ENCODE results near the gene NXT1. TPM values are rescaled to one million over a fixed set of nuclear protein-coding genes. Genes with fewer than 3 reads are reported as not detected.
A peak's percentile ranks its signal among the peaks of the same experiment; 100 is the strongest.

Gene NXT1
- total and polyA plus RNA-seq, 7 experiments from 2014 or later = 20.1 to 71.8 (median 50.3) TPM

DNA sequence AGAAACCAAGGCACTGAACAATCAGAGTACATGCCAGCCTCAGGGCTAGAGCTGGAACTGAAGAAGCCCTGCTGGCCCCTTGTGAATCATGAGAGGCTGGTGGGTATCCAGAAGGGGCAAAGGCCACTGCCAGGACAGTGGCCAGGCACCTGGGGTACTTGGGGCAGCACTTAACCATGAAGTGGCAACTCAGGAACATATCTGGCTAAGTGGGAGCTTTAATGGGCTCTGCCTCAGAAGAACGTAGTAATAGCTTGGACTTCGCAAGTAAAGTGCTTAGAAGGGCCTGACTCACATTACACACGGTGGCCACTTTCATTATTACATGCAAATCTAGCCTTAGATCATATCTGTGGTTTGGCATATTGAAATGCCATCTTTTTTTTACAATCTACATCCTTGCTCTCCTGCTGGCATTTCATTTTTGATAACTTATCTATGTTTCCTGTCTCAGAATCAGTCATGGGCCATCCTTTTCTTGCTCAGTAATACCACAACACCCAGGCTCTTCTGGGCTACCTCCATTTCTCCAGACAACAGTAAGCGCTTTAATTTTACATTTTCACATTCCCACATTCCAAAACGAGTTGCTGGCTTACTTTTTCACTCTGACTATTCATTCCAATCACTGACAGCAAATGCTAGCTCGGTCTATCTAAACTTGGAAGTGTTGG, 49.1 kb downstream of the NXT1 start:
- Mint-ChIP-seq H3K27ac (peak overlapping the region in 1 of 9 donors; percentile 82), H3K4me1 (peaks cover 4 to 71% (median 10%) of the 10 kb centered on the region in 7 donors), H3K36me3 (peaks cover 4 to 33% (median 19%) of the 10 kb centered on the region in 5 donors), H3K4me3 (peak overlapping the region in 1 of 10 donors; percentile 47), H3K27me3 (no peaks in the 10 kb centered on the region), H3K9me3 (no peaks in the 10 kb centered on the region)
- peaks cover 0 to 13% (median 0%) of the 10 kb centered on the region in 3 experiments for H3K36me3 ChIP-seq (ENCODE audit: control insufficient read depth in 2 of 3, insufficient read depth in 3 of 3, low read length in 3 of 3)
- no peak overlapping the region for H3K4me3 ChIP-seq (ENCODE audit: low read length)
- H3K27ac ChIP-seq (ENCODE audit: low read depth, low read length) = no peak overlapping the region
- H3K4me1 ChIP-seq (ENCODE audit: control insufficient read depth in 2 of 2, insufficient read depth in 2 of 2, low read length in 2 of 2) = no peaks in the 10 kb centered on the region
- ATAC-seq (peak; percentile 12), DNase-seq (no peak)
- no peaks in the 10 kb centered on the region for H3K9me3 ChIP-seq (ENCODE audit: control insufficient read depth in 2 of 3, low read length in 3 of 3)
- no peaks in the 10 kb centered on the region for H3K27me3 ChIP-seq (ENCODE audit: control insufficient read depth in 2 of 2, insufficient read depth in 2 of 2, low read length in 2 of 2)
- intact Hi-C loops (cut with micrococcal nuclease) = loop anchor here in 1 of 2 donors (1.0 kb wide), 1 partner anchor 9 kb away; no protein-coding TSS in a partner anchor
- ChIA-PET CTCF (no interaction called here), POLR2A (no interaction called here)

GRCh38 chr20:23401051-23401450, 50.5 kb downstream of the NXT1 start:
- DNase-seq (no peak), ATAC-seq (no peak)
- POLR2A ChIA-PET = no interaction called here
- intact Hi-C loops (cut with micrococcal nuclease) = no loop called here
- CTCF ChIA-PET = no interaction called here
- Mint-ChIP-seq H3K27ac (peak overlapping the region in 2 of 9 donors; percentile 3 to 40), H3K4me1 (peaks cover 6 to 72% (median 12%) of the 10 kb centered on the region in 7 donors), H3K4me3 (no peak overlapping the region), H3K9me3 (no peaks in the 10 kb centered on the region), H3K36me3 (peaks cover 0 to 32% (median 16%) of the 10 kb centered on the region in 5 donors), H3K27me3 (no peaks in the 10 kb centered on the region)
- Histone ChIP-seq H3K36me3 (ENCODE audit: control insufficient read depth in 2 of 3, insufficient read depth in 3 of 3, low read length in 3 of 3) (peaks cover 0 to 5% (median 0%) of the 10 kb centered on the region in 3 experiments), H3K27ac (ENCODE audit: low read depth, low read length) (no peak overlapping the region), H3K4me1 (ENCODE audit: control insufficient read depth in 2 of 2, insufficient read depth in 2 of 2, low read length in 2 of 2) (no peaks in the 10 kb centered on the region), H3K9me3 (ENCODE audit: control insufficient read depth in 2 of 3, low read length in 3 of 3) (no peaks in the 10 kb centered on the region), H3K27me3 (ENCODE audit: control insufficient read depth in 2 of 2, insufficient read depth in 2 of 2, low read length in 2 of 2) (no peaks in the 10 kb centered on the region), H3K4me3 (ENCODE audit: low read length) (no peak overlapping the region)

GRCh38 chr20:23403751-23404150, 53.2 kb downstream of the NXT1 start:
- ChIA-PET CTCF (no interaction called here), POLR2A (interaction anchor here (1.5 kb wide), 1 partner anchor 18 kb away, joined by 3 read pairs; the partner anchor contains the start of gene NAPB)
- Mint-ChIP-seq H3K4me3 (no peak overlapping the region), H3K27ac (no peak overlapping the region), H3K36me3 (peaks cover 0 to 29% (median 8%) of the 10 kb centered on the region in 5 donors), H3K27me3 (no peaks in the 10 kb centered on the region), H3K9me3 (no peaks in the 10 kb centered on the region), H3K4me1 (peaks cover 17 to 76% (median 24%) of the 10 kb centered on the region in 7 donors)
- H3K4me1 ChIP-seq (ENCODE audit: control insufficient read depth in 2 of 2, insufficient read depth in 2 of 2, low read length in 2 of 2) = peaks cover 0 to 9% of the 10 kb centered on the region in 2 donors
- no peak for ATAC-seq
- DNase-seq = no peak
- intact Hi-C loops (cut with micrococcal nuclease) = no loop called here
- no peaks in the 10 kb centered on the region for H3K9me3 ChIP-seq (ENCODE audit: control insufficient read depth in 2 of 3, low read length in 3 of 3)
- H3K27me3 ChIP-seq (ENCODE audit: control insufficient read depth in 2 of 2, insufficient read depth in 2 of 2, low read length in 2 of 2) = no peaks in the 10 kb centered on the region
- H3K36me3 ChIP-seq (ENCODE audit: control insufficient read depth in 2 of 3, insufficient read depth in 3 of 3, low read length in 3 of 3) = peaks cover 0 to 5% (median 0%) of the 10 kb centered on the region in 3 experiments
- H3K27ac ChIP-seq (ENCODE audit: low read depth, low read length) = no peak overlapping the region
- no peak overlapping the region for H3K4me3 ChIP-seq (ENCODE audit: low read length)

GRCh38 chr20:23404196-23404595, 53.6 kb downstream of the NXT1 start:
- ATAC-seq (no peak), DNase-seq (no peak)
- Mint-ChIP-seq H3K27ac (no peak overlapping the region), H3K9me3 (no peaks in the 10 kb centered on the region), H3K27me3 (no peaks in the 10 kb centered on the region), H3K36me3 (peaks cover 0 to 25% (median 8%) of the 10 kb centered on the region in 5 donors), H3K4me1 (peaks cover 17 to 75% (median 25%) of the 10 kb centered on the region in 7 donors), H3K4me3 (no peak overlapping the region)
- ChIA-PET CTCF (no interaction called here), POLR2A (interaction anchor here (1.5 kb wide), 1 partner anchor 17 kb away, joined by 3 read pairs; the partner anchor contains the start of gene NAPB)
- Histone ChIP-seq H3K27me3 (ENCODE audit: control insufficient read depth in 2 of 2, insufficient read depth in 2 of 2, low read length in 2 of 2) (no peaks in the 10 kb centered on the region), H3K36me3 (ENCODE audit: control insufficient read depth in 2 of 3, insufficient read depth in 3 of 3, low read length in 3 of 3) (peaks cover 0 to 5% (median 0%) of the 10 kb centered on the region in 3 experiments), H3K27ac (ENCODE audit: low read depth, low read length) (no peak overlapping the region), H3K9me3 (ENCODE audit: control insufficient read depth in 2 of 3, low read length in 3 of 3) (no peaks in the 10 kb centered on the region), H3K4me3 (ENCODE audit: low read length) (no peak overlapping the region), H3K4me1 (ENCODE audit: control insufficient read depth in 2 of 2, insufficient read depth in 2 of 2, low read length in 2 of 2) (peaks cover 0 to 9% of the 10 kb centered on the region in 2 donors)
- intact Hi-C loops (cut with micrococcal nuclease) = no loop called here

Other genes with a start within 250 kb of the NXT1 start
- gene GZF1, start 11.4 kb downstream of the NXT1 start, total RNA-seq = 10 to 100 TPM; 11.4 to 44.0 (median 19.6) TPM
- 1 to 10 TPM; 1.4 to 7.8 TPM for gene GZF1, start 11.4 kb downstream of the NXT1 start, polyA plus RNA-seq
- gene NAPB, start 70.7 kb downstream of the NXT1 start, total RNA-seq = 10 to 100 TPM; 11.4 to 20.4 (median 16.2) TPM
- 1 to 10 TPM; 5.5 to 7.9 TPM for gene NAPB, start 70.7 kb downstream of the NXT1 start, polyA plus RNA-seq
- gene CSTL1, start 88.9 kb downstream of the NXT1 start, total RNA-seq = not detected
- gene CSTL1, start 88.9 kb downstream of the NXT1 start, polyA plus RNA-seq = not detected
- gene CST11, start 102.1 kb downstream of the NXT1 start, total RNA-seq = not detected
- not detected for gene CST11, start 102.1 kb downstream of the NXT1 start, polyA plus RNA-seq
- not detected for gene CST8, start 140.3 kb downstream of the NXT1 start, total RNA-seq
- gene CST8, start 140.3 kb downstream of the NXT1 start, polyA plus RNA-seq = not detected
- not detected for gene CST9L, start 217.7 kb downstream of the NXT1 start, total RNA-seq
- gene CST9L, start 217.7 kb downstream of the NXT1 start, polyA plus RNA-seq = not detected

Measured in naive thymus-derived CD4-positive, alpha-beta T cell (primary cell).